Measurements from ENCODE around the gene SMARCC2.

Gene SMARCC2

GRCh38 chr12:56120158-56120846 lies 69.0 kb downstream of the SMARCC2 start:
- DNase-seq, result no peak

- peak; percentile 80 to 91 (median 87) for DNase-seq
Measured at GRCh38 chr12:56119361-56119796, 69.9 kb downstream of the SMARCC2 start.

- DNase-seq, result peak; percentile 45 to 67 (median 62)
Measured at GRCh38 chr12:56118688-56119357, 70.5 kb downstream of the SMARCC2 start.

GRCh38 chr12:56117778-56118687 lies 71.2 kb downstream of the SMARCC2 start, which contains the start of gene ZC3H10:
ZC3H10 (plus strand) TSS chr12:56118266; CDS start chr12:56120563, 2,297 bp downstream.
- peak; percentile 98 to 100 (median 98) for DNase-seq

- peak in 2 of 4 experiments; percentile 21 to 29 for DNase-seq
Measured at GRCh38 chr12:56117082-56117706, 72.1 kb downstream of the SMARCC2 start.

- peak; percentile 97 to 98 (median 98) for DNase-seq
Measured at GRCh38 chr12:56116267-56117081, 72.8 kb downstream of the SMARCC2 start, which contains the start of gene RPL41. RPL41 (plus strand) TSS chr12:56116633.

GRCh38 chr12:56115329-56115728 lies 74.0 kb downstream of the SMARCC2 start:
- DNase-seq, result no peak

GRCh38 chr12:56114084-56114483 lies 75.2 kb downstream of the SMARCC2 start:
- DNase-seq, result no peak

Measured in suppressor macrophage (primary cell).